HT-29 (cell line): Measurements from ENCODE around the gene RNF151. TPM values are rescaled to one million over a fixed set of nuclear protein-coding genes. Genes with fewer than 3 reads are reported as not detected.
A peak's percentile ranks its signal among the peaks of the same experiment; 100 is the strongest.
"Not testable (repeated sequence)": the region's sequence is repeated elsewhere in the genome, so short reads cannot be mapped to it uniquely, and the experiment has no call there.

ENCODE experiments used
- DNase-seq: peaks from one replicate; pipeline ENCODE4 v3.0.0-alpha.2; 2015; ENCODE audit warnings: low spot score
- total RNA-seq: library from RNA; depleted of rRNA; stranded (reverse); fragments of >200 nt; shearing (Covaris generic); gene quantifications from 2 replicates; pipeline ENCODE4 v1.2.3, GENCODE V29; 2014

RNF151 gene
- total RNA-seq, 1 experiment from 2014 or later = not detected

DNA sequence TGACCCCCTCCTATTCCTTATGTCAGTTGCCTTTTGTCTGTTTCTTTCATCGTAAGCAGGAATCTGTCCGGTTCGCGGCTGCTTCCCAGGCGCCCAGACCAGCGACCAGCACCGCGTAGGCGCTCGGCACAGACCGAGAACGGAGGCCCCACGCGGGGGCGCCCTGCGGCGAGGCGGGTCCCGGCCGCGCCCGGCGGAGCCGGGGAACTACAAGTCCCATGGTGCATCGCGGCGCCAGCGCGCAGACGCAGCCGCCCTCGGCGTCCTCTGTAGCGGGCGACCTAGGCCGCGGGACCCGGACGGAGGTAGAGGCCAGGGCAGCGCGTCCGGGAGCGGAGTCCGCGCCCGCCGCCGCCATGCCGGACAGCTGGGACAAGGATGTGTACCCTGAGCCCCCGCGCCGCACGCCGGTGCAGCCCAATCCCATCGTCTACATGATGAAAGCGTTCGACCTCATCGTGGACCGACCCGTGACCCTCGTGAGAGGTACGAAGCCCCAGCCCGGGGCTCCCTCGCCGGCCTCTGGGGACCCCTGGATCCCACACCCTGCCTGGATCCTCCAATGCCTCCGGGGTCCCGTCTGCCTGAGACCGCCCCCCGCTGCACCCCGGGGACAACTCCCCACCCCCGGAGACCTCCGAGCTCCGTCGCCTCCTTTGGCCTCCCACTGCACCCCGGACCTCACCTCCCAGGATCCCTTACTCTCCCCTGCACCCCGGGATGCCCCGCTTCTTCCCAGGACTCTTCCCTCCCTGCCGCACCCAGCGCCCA, 7.2 kb upstream of the RNF151 start, which contains the start of gene NDUFB10:
NDUFB10 (plus strand) TSS at position 270 of the 771 bp plus-strand sequence; CDS start at position 357, 87 bp downstream.
- DNase-seq = peak; percentile 94

DNA sequence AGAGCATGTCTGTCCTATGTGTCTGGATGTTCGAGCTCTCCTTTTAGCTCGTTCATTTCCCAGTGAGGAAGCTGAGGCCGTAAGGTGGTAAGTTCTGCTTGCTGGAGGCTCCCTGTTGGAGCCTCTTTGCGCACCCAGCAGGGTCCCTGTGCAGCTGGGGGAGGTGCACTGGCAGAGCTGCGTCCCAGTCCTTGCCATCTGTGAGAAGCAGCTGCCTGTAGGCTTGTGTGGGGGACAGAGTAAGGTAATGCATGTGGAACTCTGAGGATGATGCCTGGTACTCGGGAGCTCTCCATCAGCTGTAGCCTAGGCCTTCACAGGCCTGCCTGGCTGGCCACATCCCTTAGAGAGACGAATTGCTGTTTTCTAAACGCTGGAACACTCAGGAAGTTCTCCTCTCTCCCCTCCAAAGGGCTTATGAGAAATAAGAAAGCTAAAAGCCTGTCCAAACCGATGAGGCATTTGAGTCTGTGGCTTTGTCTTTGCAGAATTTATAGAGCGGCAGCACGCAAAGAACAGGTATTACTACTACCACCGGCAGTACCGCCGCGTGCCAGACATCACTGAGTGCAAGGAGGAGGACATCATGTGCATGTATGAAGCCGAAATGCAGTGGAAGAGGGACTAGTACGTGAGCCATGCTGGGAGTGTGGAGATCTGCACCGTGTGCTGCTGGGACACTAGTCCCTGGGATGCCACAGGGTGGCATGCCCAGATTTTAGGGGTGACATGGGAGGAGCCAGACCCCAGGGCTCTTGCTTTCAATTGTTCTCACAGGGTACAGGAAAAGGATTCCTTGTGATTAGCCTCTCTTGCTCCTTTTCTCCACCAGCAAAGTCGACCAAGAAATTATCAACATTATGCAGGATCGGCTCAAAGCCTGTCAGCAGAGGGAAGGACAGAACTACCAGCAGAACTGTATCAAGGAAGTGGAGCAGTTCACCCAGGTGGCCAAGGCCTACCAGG, 5.7 kb upstream of the RNF151 start:
- DNase-seq = peak; percentile 77

- DNase-seq = peak; percentile 19
Observed at GRCh38 chr16:1961651-1962067, 5.0 kb upstream of the RNF151 start.

GRCh38 chr16:1962161-1963153, 4.2 kb upstream of the RNF151 start:
- DNase-seq = not testable (repeated sequence)

DNA sequence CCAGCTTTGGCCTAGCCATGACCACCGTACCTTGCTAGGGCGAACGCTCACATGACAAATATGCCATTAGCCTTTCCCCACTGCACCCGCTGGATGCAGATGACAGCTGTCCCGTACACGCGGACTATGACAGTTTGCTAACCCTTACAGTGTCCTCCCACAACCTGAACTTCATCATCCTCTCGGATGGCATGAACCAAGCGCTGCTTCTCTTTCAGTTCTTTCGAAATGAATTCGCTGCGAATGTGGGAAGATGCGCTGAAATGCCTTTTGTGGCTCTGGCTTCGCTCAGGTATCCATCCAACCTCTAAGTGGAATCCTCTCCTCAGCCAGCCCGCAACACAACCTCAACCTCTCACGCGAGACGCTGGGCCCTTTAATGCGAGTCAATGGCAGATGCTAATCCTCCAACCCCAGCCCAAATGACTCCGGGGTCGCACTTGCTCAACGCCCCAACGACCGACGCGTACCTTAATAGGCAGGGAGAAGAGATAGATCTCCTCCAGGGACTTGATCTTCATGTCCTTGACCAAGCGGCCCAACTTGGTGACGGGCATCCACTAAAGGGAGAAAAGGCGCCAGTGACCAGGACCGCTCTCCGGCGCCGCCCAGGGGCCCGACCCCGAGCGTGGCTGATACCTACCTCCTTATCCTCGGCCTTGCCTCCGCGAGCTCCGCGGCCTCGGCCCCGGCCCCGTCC, 2.7 kb upstream of the RNF151 start:
- peak; percentile 42 for DNase-seq

DNA sequence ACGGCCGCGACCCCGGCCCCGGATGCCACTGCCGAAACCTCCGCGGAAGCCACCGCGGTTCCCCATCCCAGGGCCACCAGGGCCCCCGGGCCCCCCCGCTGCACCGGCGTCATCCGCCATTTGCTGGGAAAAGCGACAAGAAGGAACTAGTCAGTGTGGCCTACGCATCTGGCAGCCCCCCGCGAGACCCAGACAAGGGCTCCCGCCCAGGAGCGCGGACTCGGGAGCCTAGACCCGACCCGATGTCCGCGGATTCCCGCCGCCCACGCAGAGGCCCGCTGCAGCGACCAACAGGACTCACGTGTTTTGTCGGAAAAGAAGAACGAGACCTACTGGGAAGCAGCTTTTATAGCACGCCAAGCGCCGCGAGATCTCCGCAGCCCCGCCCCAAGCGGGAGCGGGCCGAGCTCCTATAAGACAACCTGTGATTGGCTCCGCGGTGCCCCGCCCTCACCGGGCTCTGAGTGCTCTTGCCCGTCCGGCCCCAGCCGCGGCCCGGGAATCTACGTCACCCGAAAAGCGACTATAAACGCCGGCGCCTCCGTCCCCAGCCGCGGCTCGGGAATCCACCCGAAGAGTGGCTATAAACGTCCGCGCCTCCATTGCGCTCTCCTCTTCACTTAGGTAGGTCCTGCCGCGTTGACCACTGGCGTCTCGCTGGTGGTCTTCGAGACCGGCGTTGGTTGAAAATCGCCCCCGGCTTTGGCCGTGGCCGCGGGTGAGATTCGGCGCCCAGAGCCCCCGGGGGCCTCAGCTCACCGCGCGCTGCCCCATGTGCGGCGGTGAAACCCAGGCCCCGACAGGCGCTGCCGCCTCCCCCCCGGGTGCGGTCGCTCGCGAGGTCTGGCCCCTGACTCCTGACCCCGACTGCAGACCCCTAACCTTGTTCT, 1.9 kb upstream of the RNF151 start, which contains the start of gene RPS2:
RPS2 (minus strand) TSS at position 321 of the 890 bp plus-strand sequence; CDS start at position 120, 201 bp downstream.
- peak; percentile 100 for DNase-seq

GRCh38 chr16:1965396-1966001, 1.2 kb upstream of the RNF151 start:
- peak; percentile 58 for DNase-seq

- no peak for DNase-seq
Observed at GRCh38 chr16:1968146-1968953, 1.7 kb downstream of the RNF151 start.

GRCh38 chr16:1971796-1972489, 5.3 kb downstream of the RNF151 start, which contains the start of gene TBL3:
Gene TBL3, plus strand, starts transcription at chr16:1972053. Its CDS starts 112 bp downstream, at chr16:1972165.
- DNase-seq = peak; percentile 92

GRCh38 chr16:1972490-1972877, 5.8 kb downstream of the RNF151 start:
- DNase-seq = peak; percentile 51

GRCh38 chr16:1973461-1974156, 7.0 kb downstream of the RNF151 start:
- no peak for DNase-seq

- no peak for DNase-seq
Observed at GRCh38 chr16:1974157-1975070, 7.8 kb downstream of the RNF151 start.

DNA sequence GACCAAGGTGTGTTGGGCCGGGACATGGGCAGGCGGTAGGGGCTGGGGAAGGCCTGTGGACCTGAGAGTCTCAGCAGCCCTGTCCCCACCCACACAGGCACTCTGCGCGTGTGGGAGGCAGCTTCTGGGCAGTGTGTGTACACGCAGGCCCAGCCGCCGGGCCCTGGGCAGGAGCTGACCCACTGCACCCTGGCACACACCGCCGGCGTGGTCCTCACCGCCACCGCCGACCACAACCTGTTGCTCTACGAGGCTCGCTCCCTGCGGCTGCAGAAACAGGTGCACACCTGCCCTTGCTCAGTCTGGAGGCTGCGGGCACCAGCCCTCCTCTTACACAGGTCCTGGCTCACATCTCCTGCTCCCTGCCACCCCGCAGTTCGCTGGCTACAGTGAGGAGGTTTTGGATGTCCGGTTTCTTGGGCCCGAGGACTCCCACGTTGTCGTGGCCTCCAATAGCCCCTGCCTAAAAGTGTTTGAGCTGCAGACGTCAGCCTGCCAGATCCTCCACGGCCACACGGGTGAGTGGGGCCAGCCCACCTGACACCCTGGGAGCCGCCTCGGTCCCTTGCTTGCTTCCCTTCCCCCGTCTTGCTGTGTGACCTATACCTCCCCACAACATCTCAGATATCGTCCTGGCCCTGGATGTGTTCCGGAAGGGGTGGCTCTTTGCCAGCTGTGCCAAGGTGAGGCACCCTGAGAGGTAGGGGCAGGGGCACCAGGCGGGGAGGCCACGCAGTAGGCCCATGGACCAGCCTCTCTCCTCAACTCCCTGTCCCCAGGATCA, 9.0 kb downstream of the RNF151 start:
- DNase-seq = no peak

DNA sequence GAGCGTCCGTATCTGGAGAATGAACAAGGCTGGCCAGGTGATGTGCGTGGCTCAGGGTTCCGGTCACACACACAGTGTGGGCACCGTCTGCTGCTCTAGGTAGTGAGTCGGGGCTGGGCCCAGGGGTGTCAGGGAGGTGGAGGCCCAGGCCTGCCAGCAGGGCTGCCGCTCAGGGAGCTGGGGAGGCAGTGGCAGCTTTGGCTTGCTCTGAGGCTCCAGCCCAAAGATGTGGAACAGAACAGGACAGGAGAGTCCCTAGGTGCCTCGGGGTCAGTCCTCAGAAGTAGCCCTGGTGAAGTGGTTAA, 9.5 kb downstream of the RNF151 start:
- DNase-seq = no peak
